K562 (cell line): Measurements from ENCODE around the gene KAZN. TPM values are rescaled to one million over a fixed set of nuclear protein-coding genes. Genes with fewer than 3 reads are reported as not detected.

Experiments used
- CBX8 ChIP-seq: fragments of 200-600 bp; sonication (generic); IDR thresholded peaks from 2 replicates; pipeline ENCODE4 v1.6.1; 2012; ENCODE audit warnings: borderline replicate concordance, mixed run types, low read depth, mild to moderate bottlenecking, moderate library complexity, mixed read lengths, low read length, control low read depth, inconsistent platforms; ENCODE audit not compliant: poor library complexity, severe bottlenecking; ENCODE audit errors: extremely low read depth
- CHD1 ChIP-seq: fragments of 200-600 bp; sonication (generic); IDR thresholded peaks from one replicate; pipeline ENCODE4 v1.6.1; 2012; ENCODE audit warnings: mild to moderate bottlenecking, moderate library complexity, low read length, inconsistent platforms
- DEAF1 ChIP-seq: fragments of 450-650 bp; formaldehyde crosslinking; IDR thresholded peaks from 2 replicates; pipeline ENCODE4 v1.4.0; 2020; ENCODE audit warnings: mild to moderate bottlenecking, moderate library complexity
- FOXK2 ChIP-seq, 2 experiments: fragments of 450-650 bp; IDR thresholded peaks in 1 of 2; conservative IDR thresholded peaks in 1 of 2; 2 replicates each; pipeline ENCODE4 v1.6.1; 2016; ENCODE audit warnings: low read depth in 2 of 2, mild to moderate bottlenecking in 1 of 2
- GABPB1 ChIP-seq: sonication (generic); formaldehyde crosslinking; IDR thresholded peaks from 2 replicates; pipeline ENCODE4 v1.8.0; 2022; ENCODE audit warnings: mild to moderate bottlenecking, missing genetic modification reagents
- NCOR1 ChIP-seq: fragments of 450-650 bp; IDR thresholded peaks from 2 replicates; pipeline ENCODE4 v1.6.1; 2016; ENCODE audit warnings: mild to moderate bottlenecking, moderate library complexity
- NFATC3 ChIP-seq: fragments of 450-650 bp; IDR thresholded peaks from 2 replicates; pipeline ENCODE4 v1.6.1; 2017; ENCODE audit warnings: mild to moderate bottlenecking
- NFIX ChIP-seq: fragments of 250-450 bp; sonication (Bioruptor Pico); IDR thresholded peaks from 2 replicates; pipeline ENCODE4 v1.4.0; 2020; ENCODE audit warnings: low read depth, mild to moderate bottlenecking, moderate library complexity
- PRDM10 ChIP-seq: fragments of 450-650 bp; IDR thresholded peaks from 2 replicates; pipeline ENCODE4 v1.6.1; 2018; ENCODE audit not compliant: partially characterized antibody
- TEAD1 ChIP-seq, 2 experiments: fragments of 450-650 bp in 1 of 2; sonication (generic) in 1 of 2; formaldehyde crosslinking; IDR thresholded peaks; 2 replicates each; pipeline versions ENCODE4 v1.4.0 to v1.8.0; 2020 to 2022; ENCODE audit warnings: mild to moderate bottlenecking in 2 of 2, missing genetic modification reagents in 1 of 2
- ZNF407 ChIP-seq: fragments of 450-650 bp; IDR thresholded peaks from 2 replicates; pipeline ENCODE4 v1.6.1; 2016; ENCODE audit warnings: low read depth
- polyA plus RNA-seq, 8 experiments: library from polyadenylated mRNA; depleted of rRNA in 4 of 8; stranded (reverse) in 5 of 8; unstranded in 3 of 8; fragments of >200 nt; fragmentation: Nextera tagmentation in 2 of 8; fragmentation: Illumina TruSeq in 1 of 8; extraction: Ambion mirVana in 2 of 8; extraction: Trizol in 1 of 8; gene quantifications; 2 replicates each; pipeline versions ENCODE4 v1.2.1 to v1.2.3, GENCODE V29; 2011 to 2014; ENCODE audit warnings: inconsistent platforms in 1 of 8, missing spikeins in 1 of 8
- total RNA-seq, 7 experiments: library from RNA; depleted of rRNA in 6 of 7; stranded (reverse); fragments of >200 nt in 6 of 7; fragmentation: Illumina TruSeq in 2 of 7; extraction: Trizol in 2 of 7; gene quantifications; 2 replicates each; pipeline versions ENCODE4 v1.2.1 to v1.2.3, GENCODE V29; 2011 to 2021; ENCODE audit warnings: low replicate concordance in 1 of 7

The KAZN gene
- total and polyA plus RNA-seq, 9 of the 15 experiments (the other 6 are each of a cell fraction or from before 2014, with no cell fraction given): 2.1 to 21.6 (median 5.4) TPM

- no peak for TF ChIP-seq PRDM10
- peak; percentile 83 for TF ChIP-seq DEAF1 (CRISPR knock-in tag)
- no peak for TF ChIP-seq CHD1
- no peak for TF ChIP-seq FOXK2 (conservative IDR thresholded peaks at IDR 0.05 in 1 of 2, IDR thresholded peaks at IDR 0.05 in 1 of 2; ENCODE audit: low read depth in 2 of 2)
- TF ChIP-seq ZNF407: no peak
- peak in 1 of 2 experiments; percentile 56; a peak in 1 of 4 replicates for TF ChIP-seq TEAD1 (CRISPR knock-in tag; IDR thresholded peaks at IDR 0.05)
- TF ChIP-seq NFATC3: no peak
- TF ChIP-seq GABPB1 (CRISPR knock-in tag): peak; percentile 37; the same call in 1 of the 2 replicates
- TF ChIP-seq NCOR1: no peak
- no peak for TF ChIP-seq NFIX
- no peak for TF ChIP-seq CBX8
These were observed 501.8 kb downstream of the KAZN start (continued) for GRCh38 chr1:15100121-15100879.
